UCSD-AML1 (cell line): Measurements from ENCODE around the gene C4A.
"Not testable (repeated sequence)": the region's sequence is repeated elsewhere in the genome, so short reads cannot be mapped to it uniquely, and the experiment has no call there.

ENCODE experiments used
- DNase-seq: peaks from one replicate; lab custom pipeline; 2025; ENCODE audit not compliant: unreplicated experiment; lab: John Stamatoyannopoulos, UW

Gene C4A

DNA sequence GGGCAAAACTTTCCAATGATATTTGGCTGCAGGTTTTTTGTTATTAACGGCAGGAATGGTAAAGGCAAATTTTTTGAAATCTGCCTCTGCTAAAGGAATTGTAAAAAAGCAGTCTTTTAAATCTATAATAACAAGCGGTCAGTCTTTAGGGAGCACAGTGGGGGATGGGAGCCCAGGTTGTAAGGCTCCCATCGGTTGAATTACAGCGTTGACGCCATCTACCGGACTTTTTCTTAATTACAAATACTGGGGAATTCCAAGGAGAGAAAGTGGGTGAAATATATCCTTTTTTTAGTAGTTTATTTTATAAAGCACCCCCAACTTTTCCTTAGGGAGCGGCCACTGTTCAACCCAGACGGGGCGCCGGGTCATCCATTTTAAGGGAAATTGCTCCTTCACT lies 40.2 kb downstream of the C4A start:
- not testable (repeated sequence) for DNase-seq

DNA sequence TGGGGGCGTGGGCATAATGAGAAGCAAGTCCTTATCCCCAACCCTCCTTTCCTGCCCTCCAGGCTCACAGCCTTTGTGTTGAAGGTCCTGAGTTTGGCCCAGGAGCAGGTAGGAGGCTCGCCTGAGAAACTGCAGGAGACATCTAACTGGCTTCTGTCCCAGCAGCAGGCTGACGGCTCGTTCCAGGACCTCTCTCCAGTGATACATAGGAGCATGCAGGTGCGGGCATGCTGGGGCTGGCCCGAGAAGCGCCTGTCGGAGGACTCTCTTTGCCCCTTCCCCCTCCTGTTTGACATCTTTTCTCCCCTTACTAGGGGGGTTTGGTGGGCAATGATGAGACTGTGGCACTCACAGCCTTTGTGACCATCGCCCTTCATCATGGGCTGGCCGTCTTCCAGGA lies 46.8 kb downstream of the C4A start:
- not testable (repeated sequence) for DNase-seq

DNA sequence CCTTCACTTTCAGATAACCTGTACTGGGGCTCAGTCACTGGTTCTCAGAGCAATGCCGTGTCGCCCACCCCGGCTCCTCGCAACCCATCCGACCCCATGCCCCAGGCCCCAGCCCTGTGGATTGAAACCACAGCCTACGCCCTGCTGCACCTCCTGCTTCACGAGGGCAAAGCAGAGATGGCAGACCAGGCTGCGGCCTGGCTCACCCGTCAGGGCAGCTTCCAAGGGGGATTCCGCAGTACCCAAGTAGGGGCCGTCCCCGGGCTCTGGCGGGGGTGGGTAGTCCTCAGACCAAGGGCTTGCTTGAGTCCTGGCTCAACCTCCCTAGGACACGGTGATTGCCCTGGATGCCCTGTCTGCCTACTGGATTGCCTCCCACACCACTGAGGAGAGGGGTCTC lies 47.7 kb downstream of the C4A start:
- DNase-seq = not testable (repeated sequence)

DNA sequence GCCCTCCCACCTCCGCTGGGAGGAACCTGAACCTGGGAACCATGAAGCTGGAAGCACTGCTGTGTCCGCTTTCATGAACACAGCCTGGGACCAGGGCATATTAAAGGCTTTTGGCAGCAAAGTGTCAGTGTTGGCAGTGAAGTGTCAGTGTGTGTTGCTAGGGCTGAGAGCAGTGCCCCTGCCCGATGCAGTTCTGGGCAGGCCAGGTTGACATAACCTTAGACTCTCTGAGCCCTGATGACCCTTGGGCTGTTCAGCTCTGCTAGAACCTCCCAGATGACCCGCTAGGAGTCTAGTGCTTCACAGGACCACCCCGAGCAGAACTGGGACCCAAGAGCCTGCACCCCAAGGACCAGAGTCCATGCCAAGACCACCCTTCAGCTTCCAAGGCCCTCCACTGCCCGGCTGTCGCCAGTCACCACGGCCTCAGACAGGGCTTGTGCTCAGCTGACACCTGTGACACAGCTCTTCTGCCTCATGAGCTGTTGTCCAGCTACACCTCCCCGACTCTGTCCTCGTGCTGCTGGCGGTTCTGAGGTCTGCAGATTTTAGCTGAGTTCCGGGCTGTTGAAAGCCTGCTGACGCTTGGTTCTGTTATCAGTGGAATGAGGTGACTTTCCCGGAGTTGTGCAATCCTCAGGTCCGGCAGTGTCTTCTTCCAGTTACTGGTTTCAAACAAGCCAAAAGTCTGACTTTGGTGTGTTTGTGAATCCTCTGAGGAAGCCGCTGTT lies 53.6 kb downstream of the C4A start:
- not testable (repeated sequence) for DNase-seq

DNA sequence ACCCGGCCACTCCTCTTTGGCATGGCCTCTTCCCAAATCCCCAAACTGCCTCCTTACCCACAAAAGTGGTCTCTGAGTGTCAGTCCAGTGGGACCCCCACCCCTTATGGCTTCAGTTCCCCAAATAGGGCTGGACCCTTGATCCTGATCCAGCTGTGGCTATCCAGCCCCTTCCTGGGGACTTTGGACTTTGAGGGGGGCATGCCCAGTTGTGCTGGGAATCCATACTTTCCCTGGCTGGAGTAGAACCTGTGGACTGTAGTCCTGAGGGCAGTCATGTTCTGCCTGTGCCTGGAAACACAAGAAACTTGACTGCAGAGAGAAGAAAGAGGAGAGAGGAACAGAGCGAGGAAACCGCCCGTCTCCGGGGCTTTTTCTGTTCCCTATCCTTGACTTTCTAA lies 55.3 kb downstream of the C4A start:
- not testable (repeated sequence) for DNase-seq

DNA sequence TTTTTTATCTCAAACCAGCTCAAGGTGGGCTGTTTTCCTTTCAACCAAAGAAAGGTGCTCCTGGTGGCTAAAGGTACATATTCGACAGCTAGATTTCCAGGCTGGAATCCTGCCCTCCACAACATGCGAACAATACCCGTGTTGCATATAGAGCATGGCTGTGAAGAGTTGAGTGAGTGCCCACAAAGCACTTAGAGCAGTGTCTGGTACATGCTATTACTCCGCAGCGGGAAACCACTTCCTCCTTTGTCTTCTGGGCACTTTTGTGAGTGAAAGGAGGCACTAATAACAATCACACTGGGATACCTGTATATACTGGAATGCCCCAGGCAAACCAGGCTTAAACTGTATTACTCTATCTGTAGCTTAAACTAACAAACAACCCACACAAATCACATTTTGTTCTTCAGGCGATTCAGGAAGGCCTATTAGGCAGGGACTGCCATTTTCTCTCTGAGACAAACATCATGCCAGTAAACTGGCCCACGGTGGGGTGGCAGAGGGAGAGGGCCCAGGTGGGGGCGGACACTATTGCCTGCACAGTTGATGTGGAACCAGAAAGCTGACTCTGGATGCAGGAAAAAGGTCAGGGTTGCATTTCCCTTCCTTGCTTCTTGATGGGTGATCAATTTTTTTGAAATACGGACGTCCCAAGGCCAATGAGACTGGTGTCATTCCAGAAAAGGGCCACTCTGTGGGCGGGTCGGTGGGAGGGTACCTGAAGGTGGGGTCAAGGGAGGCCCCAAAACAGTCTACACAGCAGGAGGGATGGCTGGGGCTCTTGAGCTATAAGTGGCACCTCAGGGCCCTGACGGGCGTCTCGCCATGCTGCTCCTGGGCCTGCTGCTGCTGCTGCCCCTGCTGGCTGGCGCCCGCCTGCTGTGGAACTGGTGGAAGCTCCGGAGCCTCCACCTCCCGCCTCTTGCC lies 56.0 kb downstream of the C4A start, which contains the start of gene CYP21A2:
CYP21A2 (plus strand) TSS at position 818 of the 927 bp plus-strand sequence; CDS start at position 826, 8 bp downstream.
- DNase-seq = not testable (repeated sequence)

DNA sequence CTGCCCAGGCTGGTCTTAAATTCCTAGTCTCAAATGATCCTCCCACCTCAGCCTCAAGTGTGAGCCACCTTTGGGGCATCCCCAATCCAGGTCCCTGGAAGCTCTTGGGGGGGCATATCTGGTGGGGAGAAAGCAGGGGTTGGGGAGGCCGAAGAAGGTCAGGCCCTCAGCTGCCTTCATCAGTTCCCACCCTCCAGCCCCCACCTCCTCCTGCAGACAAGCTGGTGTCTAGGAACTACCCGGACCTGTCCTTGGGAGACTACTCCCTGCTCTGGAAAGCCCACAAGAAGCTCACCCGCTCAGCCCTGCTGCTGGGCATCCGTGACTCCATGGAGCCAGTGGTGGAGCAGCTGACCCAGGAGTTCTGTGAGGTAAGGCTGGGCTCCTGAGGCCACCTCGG lies 57.0 kb downstream of the C4A start:
- DNase-seq = not testable (repeated sequence)

DNA sequence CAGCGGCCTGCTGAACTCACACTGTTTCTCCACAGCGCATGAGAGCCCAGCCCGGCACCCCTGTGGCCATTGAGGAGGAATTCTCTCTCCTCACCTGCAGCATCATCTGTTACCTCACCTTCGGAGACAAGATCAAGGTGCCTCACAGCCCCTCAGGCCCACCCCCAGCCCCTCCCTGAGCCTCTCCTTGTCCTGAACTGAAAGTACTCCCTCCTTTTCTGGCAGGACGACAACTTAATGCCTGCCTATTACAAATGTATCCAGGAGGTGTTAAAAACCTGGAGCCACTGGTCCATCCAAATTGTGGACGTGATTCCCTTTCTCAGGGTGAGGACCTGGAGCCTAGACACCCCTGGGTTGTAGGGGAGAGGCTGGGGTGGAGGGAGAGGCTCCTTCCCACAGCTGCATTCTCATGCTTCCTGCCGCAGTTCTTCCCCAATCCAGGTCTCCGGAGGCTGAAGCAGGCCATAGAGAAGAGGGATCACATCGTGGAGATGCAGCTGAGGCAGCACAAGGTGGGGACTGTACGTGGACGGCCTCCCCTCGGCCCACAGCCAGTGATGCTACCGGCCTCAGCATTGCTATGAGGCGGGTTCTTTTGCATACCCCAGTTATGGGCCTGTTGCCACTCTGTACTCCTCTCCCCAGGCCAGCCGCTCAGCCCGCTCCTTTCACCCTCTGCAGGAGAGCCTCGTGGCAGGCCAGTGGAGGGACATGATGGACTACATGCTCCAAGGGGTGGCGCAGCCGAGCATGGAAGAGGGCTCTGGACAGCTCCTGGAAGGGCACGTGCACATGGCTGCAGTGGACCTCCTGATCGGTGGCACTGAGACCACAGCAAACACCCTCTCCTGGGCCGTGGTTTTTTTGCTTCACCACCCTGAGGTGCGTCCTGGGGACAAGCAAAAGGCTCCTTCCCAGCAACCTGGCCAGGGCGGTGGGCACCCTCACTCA lies 57.7 kb downstream of the C4A start:
- DNase-seq = not testable (repeated sequence)

DNA sequence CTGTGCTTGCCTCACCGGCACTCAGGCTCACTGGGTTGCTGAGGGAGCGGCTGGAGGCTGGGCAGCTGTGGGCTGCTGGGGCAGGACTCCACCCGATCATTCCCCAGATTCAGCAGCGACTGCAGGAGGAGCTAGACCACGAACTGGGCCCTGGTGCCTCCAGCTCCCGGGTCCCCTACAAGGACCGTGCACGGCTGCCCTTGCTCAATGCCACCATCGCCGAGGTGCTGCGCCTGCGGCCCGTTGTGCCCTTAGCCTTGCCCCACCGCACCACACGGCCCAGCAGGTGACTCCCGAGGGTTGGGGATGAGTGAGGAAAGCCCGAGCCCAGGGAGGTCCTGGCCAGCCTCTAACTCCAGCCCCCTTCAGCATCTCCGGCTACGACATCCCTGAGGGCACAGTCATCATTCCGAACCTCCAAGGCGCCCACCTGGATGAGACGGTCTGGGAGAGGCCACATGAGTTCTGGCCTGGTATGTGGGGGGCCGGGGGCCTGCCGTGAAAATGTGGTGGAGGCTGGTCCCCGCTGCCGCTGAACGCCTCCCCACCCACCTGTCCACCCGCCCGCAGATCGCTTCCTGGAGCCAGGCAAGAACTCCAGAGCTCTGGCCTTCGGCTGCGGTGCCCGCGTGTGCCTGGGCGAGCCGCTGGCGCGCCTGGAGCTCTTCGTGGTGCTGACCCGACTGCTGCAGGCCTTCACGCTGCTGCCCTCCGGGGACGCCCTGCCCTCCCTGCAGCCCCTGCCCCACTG lies 58.6 kb downstream of the C4A start:
- not testable (repeated sequence) for DNase-seq

DNA sequence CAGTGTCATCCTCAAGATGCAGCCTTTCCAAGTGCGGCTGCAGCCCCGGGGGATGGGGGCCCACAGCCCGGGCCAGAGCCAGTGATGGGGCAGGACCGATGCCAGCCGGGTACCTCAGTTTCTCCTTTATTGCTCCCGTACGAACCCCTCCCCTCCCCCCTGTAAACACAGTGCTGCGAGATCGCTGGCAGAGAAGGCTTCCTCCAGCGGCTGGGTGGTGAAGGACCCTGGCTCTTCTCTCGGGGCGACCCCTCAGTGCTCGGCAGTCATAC lies 59.1 kb downstream of the C4A start:
- not testable (repeated sequence) for DNase-seq

DNA sequence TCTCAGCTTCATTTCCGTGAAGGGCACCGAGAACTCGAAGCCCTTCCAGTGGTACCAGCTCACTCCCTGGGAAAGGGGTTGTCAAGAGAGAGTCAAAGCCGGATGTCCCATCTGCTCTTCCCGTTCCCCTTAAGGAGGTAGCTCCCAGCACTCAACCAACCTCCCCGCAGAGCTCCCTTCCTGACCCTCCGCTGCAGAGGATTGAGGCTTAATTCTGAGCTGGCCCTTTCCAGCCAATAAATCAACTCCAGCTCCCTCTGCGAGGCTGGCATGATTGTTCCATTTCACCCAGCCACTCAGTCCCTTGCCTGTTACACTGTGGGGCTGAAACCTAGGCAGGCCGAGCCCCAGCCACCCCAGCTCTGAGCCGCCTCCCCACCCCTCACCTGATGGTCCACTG lies 59.5 kb downstream of the C4A start:
- DNase-seq = not testable (repeated sequence)

DNA sequence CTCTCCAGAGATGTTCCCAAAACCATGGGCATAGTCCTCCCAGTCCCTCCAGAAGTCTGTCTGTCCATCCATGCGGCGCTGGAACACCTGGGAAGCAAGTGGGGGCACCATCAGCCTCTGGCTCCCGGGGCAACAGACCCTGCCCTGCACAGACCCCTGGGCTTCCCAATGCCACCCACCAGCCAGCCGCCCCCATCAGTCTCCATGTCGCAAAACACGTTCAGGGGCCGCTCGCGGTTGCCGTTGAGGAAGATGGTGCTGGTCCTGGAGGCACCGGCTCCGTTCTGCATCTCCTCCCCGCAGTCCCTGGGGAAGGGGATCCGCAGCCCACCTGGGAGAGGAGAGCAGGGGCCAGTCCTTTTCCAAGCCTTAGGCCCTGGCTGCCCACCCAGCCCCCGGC lies 60.4 kb downstream of the C4A start:
- DNase-seq = not testable (repeated sequence)

DNA sequence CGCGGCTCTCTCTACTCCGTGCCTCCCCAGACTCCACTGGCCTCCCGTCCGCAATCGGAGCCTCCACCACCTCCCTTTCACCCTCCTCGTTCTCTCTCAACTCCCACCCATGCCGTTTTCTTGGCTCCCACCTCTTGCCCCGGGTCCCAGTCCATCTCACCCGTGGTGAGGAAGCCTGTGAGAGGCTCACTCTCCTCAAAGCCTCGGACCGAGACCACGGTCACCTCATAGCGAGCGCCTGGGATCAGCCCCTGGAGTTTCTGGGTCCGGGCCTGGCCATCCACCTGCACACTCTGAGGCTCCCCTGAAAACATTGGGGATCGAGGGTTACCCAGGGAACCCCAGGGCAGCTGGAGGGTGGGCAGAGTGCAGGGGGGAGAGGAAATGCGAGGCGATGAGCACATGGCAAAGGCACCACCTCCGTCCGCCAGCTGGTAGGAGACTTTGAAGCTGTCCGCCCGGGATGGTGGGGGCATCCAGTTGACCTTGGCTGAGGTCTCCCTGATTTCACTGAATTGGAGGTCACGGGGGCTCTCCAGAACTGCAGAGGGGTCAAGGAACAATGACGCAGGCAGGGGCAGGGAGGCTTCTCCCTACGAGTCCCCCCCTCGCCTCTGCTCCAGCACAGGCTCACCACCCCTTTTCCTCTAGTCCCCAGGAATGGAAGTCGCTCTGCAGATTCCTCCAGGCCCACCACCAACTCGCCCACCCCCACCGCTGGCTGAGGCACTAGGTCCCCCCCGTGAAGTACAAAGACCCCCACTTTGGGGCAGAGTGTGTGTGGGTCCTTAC lies 61.9 kb downstream of the C4A start:
- DNase-seq = not testable (repeated sequence)

DNA sequence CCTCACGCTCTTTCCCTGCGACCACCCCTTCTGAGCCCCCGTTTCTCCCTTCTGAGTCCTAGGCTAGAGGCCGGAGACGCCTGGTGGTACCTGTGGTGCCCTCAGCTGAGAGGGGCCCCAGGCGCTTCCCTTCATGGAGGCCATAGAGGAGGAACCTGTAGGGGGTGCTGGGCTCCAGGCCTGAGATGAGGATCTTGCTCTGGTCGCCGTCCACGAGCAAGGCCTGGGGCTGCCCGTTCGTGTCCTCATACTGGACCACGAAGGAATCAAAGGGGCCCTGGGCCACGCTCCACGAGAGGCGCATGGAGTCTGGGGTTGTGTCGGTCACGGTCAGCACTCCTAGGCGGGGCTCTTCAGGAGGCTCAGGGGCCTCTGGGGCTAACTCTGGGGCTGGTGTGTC lies 63.1 kb downstream of the C4A start:
- DNase-seq = not testable (repeated sequence)

DNA sequence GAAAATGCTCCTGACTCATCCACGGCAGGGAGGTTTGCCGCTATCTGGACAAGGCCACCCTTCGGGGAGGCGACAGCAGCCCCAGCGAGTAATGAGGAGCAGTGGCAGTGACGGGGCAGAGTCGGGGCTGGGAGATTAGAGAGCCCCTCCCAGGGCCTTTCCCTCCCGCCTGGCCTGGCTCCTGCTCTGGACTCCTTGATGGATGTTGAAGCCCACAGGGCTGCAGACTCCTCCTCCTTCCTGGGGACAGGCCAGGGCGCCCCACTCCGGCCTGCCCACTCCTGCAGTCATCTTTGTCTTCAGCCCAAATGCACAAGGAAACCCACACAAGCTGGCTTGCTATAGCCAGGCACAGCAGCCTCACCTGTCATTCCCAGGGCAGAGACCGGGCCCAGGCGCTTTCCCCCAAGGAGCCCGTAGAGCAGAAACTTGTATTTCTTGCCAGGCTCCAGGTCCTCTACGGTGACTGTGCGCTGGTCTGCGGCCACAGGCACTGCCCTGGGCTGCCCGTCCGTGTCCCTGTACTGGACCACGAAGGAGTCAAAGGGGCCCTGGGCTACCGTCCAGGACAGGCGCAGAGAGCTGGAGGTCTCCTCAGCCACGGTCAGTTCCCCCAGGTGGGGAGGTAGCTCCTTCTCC lies 64.1 kb downstream of the C4A start:
- DNase-seq = no peak

DNA sequence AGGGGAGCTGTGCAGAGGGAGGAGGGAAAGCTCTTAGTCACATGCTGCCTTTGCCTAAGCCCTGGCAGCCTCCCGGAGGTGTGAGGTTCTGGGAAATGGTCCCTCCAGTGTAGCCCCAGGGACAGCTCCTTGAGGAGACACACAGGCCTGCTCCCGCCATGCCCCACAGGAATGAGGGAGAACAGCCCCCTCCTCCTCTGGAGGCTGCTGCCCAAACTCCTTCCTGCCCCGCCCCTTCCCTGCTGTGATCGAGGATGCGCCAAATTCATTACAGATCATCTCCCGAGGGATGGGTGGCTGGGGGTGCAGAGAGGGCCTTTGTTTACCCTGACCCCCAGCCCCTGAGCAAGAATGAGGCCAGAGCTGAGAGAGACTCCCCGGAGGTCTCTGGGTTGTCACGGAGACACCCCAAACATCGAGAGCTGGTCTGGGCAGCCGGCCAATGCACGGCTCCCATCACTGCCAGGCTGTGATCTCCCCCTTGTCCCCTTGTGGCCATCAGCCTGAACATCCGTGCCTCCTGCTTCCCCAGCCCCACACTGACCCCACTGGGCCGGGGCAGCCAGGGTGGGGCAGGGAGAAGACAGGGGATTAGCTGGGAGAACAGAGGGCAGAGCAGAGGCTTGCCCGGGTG lies 64.7 kb downstream of the C4A start:
- no peak for DNase-seq

DNA sequence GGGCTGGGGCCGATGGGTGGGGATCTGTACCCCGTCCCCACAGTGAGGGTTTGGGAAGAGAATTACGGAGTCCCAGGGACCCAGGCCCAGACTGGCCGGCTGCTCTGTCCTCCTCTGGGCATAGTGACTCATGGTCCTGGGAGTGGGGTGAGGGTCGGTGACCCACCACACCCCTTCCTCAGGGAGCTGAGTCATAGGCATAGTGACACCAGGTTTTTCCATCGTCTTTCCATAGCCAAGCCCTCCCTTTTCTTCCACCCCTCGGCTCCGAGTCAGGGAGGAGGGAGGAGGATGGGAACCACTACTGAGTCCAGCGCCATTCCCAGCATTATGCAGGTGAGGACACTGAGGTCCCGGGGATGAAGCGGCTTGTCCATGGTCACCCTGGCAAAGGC lies 65.2 kb downstream of the C4A start:
- no peak for DNase-seq

DNA sequence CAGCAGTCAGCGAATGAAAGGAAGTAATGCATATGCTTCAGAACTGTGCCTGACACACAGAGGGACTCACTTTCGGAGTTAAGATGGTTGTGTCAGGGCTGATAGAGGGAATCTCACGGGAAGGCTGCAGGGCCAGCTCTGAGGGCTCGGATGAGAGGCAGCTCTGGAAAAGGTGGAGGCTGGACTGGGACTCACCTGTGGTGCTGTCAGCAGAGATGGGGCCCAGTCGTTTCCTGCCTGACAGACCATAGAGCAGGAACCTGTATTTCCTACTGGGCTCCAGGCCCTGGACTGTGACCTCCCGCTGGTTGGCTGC lies 65.6 kb downstream of the C4A start:
- no peak for DNase-seq
